SHP77 (cell line): ENCODE data around the gene LTBP2.

Experiments used
- DNase-seq, 2 experiments: peaks; one replicate each; lab custom pipeline; 2025; lab: John Stamatoyannopoulos, UW

Gene LTBP2

DNA sequence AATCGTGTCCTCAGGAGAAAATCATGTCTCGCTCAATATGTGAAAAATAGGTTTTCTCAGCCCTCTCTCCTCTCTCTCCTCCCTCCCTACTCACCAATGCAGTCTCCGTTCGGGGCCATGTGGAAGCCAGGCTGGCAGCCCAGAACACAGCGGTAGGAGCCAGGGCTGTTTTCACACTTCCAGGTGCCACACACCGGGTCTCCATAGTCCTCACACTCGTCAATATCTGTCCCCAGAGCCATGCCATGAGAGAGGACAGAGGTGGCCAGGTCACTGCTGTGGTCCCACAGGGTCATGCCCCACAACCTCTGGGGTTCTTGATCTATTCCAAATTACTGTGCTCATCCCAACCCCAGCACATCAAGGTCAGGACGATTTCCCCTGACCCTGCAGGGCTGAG is 105.0 kb downstream of the LTBP2 start:
- no peak for DNase-seq

DNA sequence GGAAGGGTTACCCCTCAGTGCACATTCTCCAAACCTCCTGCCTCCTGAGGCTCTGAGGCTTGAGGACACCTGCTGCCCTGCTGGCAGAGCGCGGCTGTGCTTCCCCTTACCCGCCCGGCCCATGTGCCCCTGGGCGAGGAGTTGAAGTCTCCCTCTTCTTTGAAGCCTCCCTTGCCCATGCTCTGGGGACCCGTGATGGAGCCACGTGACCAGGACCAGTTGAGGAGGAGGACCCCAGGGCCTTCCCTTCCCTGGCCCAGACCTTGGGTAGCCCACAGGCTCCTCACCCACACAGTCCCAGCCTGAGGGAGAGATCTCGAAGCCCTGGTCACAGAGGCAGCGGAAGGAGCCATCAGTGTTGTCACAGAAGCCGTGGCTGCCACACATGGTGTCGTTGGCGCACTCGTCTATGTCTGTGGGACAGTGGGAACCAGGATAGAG is 105.6 kb downstream of the LTBP2 start:
- DNase-seq, result no peak

DNA sequence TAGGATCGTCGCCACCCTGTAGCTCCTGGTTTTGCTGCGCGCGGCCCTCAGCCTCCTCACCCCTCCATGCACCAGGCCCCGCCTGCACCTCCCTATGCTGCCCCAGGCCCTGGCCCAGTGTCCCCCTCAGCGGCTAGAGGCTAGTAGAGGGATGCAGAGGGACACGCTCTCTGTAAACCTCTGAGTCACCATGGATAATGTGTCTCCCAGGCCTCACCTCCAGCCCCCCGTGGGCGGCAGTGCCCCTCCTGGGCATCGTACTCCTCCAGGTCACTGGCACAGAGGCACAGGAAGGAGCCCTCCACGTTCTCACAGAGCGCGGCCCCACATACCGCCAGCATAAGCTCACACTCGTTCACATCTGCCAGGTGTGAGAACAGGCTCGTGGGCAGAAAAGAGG is 106.2 kb downstream of the LTBP2 start:
- DNase-seq, result no peak

DNA sequence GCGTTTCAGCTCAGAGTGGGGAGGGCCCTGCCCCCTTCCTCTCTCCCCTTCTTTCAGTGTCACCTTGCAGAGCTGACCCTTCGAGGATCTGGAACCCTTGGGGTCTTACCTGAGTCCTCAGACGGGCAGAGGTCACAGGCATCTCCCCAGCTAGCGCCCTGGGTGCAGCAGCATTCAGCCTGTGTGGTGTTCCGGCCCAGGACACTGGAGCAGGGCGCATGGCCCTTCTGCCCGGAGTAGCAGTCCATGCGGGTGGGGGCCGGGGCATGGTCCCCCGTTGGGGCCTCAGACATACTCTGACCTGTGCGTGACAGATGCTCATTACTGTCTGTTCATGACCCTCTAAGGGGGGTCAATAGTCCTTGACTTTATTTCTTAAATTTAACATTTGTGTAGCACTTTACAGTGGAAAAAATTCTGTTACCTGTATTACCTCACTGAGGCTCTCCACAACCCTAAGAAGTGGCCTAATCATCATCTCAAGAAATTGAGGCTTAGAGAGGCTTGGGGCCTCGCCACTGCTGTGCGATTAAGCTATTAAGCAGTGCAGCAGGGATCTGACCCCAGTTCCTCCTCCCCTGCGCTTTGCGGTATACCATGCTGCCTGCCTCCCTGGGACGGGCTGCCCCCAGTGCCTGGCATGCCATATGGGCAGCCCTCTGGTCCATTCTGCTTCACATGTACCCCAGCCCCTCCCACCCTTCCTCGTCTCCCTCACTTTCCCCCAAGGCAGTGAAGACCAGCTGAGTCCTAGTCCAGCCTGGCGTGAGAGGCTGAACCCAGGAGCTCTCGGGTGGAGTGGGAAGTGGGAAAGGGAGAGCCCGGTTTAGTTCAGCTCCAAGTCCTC is 106.9 kb downstream of the LTBP2 start:
- DNase-seq, result no peak

DNA sequence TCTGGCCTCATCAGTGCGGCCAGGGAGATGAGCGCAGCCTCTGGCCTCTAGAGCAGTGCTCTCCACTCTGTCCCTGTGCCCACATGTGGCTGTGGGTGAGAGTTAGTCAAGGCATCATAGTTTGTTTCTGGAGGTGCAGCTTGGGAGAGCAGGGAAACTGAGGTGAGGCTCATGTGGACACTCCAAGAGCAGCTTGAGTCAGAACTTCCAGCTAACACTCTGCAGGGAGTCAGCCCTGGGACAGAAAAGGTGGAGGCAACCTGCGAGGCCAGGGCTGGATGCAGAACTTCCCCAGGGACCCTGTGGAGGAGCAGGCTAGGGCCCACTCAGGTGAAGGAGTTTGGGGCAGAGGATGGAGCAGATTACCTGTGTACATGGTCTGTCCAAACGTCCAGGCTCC is 107.6 kb downstream of the LTBP2 start:
- no peak for DNase-seq

DNA sequence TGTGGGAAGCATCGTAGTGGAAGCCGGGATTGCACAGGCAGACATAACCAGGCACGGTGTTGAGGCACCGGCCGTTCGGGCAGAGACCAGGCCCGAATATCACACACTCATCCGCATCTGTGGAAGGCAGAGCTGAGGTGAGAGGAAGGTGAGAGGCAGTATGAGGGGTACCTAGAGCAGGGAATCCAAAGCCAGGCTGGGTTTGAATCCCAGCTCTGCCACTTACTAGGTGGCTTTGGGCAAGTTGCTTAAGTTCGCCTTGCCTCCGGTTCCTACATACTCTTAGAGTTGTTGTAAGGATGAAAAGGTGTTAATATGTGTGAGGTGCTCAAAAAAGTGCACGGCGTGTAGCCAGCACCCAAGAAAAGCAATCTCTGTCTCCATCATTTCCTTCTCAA is 108.1 kb downstream of the LTBP2 start:
- DNase-seq, result no peak

DNA sequence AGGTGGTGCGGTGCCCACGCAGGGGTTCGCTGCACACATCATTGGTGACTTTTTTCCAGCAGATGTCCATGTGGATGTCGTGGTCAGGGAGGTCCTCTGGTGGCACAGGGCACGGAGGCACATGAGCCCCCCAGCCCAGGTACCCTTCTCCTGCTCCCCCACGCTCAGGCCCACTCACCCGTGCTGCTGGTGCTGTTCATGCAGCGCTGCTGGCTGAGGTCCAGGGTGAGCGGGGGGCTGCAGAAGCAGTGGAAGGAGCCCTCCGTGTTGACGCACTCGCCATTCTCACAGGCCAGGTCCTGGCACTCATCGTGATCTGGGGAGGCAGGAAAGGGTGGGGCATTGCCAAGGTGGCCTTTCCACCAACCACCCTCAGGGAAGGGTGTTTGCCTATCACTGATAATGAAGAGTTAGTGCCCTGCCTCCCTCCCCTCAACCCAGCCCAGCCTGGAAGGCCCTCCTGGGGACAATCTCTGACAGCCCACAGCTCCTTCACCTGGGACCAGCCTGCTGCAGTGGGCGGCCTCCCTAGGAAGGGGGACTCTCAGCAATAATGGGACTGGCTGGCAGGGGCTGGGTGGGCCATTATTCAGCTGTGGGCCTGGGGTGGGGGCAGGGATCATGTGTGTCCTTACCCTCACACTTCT is 108.6 kb downstream of the LTBP2 start:
- DNase-seq, result no peak

DNA sequence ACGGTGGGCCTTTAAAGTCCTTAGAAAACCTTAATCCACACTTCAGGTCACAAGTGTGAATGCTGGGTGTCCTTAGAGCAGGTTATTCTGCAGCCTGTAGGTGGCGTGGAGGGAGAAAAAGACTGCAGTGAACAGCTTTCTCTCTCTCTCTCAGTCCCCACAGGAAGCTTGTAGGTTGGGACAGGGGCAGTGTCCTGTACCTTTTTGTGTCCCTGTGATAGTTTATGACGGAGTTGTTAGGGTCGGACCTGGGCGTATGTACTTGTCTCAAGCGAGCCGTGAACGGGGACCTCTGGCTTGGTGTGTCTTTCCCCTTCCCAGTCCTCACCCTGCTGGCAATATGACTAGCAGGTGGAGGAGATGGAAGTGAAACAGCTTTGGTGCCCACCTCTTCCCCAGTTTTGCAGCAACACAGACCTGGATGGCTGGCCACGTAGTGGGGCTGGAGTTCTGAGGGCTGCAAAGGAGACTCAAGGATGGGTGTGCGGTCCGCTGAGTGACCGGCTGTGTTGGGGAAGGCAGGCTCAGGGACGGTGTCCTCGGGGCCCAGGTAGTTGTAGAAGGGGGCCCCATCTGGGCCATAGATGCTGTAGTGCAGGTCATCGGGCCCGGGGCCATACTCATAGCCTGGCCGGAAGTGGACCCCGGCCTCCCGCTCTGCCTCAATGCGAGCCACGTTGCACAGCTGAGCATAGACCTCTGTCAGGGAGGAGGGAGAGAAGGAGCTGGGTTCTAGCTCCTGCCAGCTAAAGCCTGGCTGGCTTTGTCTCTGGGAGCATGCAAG is 109.6 kb downstream of the LTBP2 start:
- peak; percentile 32 to 64 for DNase-seq

DNA sequence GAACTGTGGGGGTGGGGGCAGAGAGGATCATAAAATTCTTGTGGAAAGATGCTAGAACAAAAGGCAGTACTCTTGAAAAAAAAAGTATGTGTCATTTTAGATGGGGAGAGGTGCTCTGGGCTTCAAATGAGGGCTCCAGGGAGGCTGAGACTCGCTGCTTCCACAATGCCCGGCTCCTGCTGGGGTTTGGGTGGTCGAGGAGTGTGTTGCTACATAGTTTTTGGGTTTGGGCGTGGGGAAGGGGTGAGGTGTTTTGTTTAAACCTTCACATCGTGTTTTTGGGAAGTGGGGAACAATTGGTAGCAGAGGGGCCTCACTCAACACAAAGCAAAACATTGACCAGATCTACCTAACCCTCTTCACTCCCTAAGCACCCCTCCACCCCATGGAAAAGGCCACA is 110.3 kb downstream of the LTBP2 start:
- no peak for DNase-seq

DNA sequence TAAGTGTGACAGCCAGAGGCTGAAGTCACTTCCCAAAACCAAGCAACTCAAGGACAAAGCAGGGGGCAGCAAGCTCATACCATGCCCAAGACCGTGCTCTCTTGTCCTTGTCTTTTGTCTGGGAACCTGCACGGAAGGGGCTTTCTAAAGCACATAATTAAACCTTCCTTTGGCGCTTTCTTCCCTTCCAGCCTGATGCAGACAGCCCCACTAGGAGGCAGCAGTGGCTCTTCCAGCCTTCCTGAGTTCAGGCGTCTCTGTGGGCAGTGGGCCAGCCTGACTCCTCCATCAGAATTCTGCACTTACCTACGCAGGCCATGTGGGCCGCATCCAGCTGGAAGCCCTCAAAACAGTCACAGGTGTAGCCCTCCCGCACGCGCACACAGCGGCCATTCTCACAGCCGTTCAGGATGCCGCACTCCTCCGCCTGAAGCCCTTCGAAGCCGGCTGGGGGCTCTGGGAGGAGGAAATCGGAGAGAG is 110.9 kb downstream of the LTBP2 start:
- DNase-seq, result peak; percentile 77 to 81

DNA sequence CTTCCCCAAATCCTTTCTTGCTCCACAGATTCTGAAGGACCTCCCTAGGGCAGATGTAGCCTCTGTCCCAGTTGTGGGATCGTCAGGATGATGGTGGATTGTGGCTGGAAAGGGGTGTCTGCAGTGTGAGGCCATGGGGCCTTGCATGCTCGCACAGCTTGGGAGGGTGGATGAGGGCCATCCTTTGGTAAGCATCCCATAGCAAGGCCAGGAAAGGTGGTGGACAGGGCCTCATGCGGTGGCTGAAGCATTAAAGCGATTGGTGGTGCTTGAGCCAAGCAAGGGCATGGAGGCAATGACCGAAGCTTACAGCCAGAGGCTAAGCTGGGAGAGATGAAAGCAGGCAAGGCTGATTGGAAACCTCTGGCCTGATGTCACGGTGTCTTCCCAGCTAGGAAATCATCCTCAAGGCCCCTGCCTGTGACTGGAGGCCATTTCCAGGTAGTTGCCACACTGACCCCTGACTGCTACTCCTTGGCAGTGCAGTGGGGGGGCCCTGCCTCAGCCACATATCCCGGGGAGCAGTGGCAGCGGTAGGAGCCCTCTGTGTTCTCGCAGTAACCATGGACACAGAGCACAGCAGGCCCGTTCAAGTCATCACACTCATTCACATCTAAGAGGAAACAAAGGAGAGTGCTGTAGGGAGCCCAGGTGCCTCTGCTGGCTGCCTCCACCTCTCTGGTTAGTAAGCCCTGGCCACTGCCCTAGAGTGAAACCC is 111.5 kb downstream of the LTBP2 start:
- no peak for DNase-seq

DNA sequence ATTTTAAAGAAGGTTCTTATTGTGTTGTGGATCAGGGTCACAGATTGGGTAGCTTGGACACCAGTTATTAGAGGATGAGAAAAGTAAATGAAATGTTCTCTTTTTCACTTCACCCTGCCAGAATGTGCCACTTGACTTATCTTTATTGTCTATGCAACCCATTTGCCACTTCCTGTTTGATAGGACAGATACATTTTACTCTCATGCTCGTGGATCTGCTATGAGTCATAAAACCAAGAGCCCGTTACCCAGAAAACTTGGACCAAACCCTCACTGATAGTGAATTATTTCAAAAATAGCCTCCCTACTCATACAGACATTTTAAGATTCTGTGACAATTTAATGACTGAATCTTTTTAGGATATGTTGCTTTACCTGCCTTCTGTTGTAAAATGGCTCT is 116.7 kb downstream of the LTBP2 start:
- no peak for DNase-seq

DNA sequence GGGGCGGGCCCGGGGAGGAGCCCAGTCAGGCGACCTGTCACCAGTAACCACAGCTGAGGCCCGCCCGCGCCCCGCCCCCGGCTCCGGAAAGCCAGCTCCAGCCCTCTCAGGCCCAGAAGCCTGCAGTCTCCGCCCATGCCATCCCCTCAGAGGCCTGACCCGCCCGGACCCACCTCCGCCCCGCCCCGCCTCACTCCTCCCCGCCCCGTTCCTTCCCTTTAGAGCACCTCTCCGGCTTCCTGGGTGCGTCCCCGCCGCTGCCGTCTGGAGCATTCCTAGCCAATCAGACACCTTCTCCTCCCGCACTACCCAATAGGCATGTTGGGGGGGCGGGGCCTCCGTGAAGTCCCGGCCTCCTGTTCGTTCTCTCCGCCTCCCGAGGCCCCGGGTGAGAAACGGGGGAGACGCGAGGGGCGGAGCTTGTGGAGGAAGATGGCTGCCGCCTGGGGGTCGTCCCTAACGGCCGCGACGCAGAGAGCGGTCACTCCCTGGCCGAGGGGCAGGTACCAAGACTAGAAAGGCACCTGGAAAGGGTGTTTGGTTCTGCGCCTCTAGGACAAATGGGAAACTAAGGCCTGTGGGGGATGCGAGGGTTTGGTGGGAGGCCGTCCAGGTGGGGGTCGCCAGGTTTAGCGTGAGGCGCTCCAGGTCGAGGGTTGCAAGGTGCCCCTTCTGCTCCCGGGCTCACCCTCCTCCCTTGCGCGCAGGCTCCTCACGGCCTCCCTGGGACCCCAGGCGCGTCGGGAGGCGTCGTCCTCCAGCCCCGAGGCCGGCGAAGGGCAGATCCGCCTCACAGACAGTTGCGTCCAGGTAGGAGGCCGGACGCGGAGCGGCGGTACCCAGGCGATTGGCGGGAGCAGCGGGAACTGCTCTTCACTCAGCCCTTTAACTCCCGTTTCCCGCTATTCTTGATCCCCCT is 118.4 kb downstream of the LTBP2 start, which contains the start of gene ISCA2:
TSS of gene ISCA2 (plus strand) at position 423 of the 919 bp plus-strand sequence. CDS start at position 433, 10 bp downstream.
- DNase-seq, result peak; percentile 98 to 100

DNA sequence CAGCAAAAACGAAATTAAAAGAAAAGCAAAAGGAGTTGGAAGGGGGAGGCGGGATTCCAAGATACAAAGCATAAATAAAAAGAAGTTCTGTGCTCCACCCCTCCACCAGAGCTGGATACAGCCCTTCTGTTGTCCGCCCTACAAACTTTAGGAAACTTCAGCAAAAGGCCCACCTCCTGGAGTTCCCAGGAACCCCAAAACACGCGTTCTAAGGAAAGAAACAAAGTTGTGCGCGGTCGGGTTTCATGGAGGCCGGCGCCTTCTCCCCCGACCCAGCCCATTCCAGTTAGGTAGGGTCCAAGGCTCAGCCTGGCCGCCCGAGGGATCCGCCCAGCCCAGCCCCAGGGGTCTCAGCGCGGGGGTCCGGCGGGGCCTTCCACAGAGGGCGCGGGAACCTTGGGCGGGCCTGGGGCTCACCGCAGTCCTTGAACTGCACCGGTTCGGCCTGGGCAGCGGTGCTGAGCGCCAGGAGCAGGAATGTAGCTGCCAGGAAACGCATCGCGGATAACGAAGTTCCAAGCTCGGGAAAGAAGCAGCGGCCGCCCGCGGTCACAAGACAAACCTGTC is 119.2 kb downstream of the LTBP2 start, which contains the start of gene NPC2:
TSS of gene NPC2 (minus strand) at position 530 of the 567 bp plus-strand sequence. CDS start at position 499, 31 bp downstream.
- DNase-seq, result no peak

DNA sequence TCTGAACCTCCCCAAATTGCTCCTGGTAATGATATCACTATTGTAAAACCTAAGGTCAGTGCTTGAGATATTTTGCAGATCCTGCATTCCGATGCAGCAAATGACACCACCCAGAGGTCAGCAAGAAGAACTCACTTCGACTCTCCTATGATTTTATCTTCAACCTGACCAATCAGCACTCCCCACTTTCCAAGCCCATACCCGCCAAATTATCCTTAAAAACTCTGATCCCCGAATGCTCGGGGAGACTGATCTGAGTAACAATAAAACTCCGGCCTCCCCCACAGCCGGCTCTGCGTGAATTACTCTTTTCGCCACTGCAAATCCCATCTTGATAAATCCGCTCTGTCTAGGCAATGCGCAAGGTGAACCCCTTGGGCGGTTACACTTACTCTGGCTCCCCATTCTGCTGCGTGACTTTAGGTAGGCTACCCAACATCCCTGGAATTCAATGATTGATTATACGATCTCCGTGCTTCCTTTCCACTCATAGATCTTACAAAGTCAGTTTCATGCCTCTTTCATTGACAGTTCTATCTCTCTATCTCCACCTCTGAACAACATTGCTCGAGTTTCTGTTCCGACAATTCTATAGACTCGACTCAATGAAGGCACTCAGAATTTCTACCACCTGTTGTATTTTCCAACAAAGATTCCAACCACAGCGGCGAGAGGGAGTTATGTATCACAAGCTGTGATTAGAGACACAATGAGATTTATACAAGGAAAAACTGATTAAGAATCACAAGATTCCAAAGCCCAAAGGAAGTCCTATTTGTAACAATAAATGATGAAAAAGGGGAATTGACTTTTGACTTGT is 119.9 kb downstream of the LTBP2 start:
- no peak for DNase-seq

DNA sequence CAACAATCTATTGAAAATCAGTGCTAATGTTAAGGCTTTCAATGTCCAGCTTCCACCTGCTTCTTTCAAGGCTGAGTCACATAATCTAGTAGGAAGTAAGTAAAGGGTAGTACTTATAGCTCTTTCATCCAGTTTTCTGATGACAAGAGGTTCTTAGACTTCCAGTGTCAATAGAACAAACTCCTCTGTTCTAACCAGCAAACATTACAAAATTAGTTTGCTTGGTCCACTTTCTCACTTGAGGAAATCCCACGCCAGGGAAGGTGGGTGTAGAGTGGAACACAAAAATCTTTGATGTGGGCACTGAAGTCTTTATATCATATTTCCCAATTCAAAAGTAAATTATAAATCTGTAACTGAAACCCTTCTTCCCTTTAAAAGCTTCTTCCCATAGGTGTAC is 121.6 kb downstream of the LTBP2 start:
- no peak for DNase-seq

DNA sequence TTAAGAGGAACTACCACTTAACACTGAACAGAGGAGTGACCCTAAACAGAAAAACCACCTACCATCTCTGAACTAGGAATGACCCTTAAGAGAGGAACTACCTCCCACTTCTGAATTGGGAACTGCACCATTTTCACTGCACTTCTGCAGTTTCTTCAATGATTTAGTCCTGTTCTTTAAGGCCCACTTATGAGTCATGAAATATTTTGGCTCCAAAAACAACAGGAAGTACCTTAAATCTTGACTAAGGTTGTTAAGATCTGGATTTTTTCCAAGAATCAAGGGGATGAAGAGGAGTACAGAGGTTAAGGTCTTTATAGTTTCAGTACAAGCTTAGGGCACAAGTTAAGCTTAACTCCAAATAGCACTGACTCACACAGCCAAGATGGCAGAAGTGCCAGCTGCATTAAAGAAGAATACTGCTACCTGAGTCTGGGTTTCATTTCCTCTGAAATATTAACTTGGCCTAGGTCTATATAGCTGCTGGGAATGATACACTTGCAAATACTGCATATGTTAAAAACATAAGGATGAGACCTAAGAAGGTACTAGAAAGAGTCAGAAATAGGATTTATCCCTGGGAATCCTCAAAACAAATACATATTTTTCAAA is 123.1 kb downstream of the LTBP2 start:
- no peak for DNase-seq

DNA sequence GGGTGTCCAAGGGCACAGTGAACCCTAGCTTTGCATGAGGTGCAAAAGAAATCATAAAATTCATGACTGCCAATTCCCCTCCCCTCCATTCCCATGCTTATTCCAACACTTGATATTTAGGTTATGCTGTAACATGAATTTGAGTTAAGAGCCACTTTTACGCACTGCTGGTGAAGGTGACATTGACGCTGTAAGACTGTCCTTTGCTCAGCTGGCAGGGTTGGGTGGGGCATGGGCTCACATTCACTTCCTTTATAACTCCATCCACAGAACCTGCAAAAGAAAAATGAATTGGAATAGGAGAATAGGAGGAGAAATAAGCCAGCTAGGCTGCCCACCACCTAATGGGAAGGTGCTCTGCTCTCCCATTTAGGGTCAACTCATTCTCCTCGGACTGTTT is 125.9 kb downstream of the LTBP2 start:
- DNase-seq, result no peak

DNA sequence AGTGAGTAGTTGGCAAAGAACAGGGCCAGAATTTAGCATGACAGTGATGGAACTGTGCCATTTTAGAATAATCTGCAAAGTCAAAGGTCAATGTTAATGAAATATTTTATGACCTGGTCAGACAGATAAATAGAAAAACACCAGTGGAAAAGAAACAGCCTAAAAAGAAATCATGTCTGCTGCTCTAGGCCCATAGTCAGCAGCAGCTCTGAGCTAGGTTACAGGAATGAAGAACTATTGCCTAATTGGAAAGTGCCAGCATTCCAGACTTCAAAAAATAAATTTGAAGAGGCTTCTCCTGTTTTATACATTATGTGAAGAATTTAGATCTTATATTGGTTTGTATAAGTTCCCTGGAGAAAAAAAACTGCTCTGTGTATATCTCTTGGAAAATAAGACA is 128.7 kb downstream of the LTBP2 start:
- DNase-seq, result no peak
